HL-60 (cell line): Measurements from ENCODE around the gene EHD4.

Experiments used
- CTCF ChIP-seq: IDR thresholded peaks from one replicate; pipeline ENCODE4 v1.5.1; 2011; ENCODE audit warnings: low read length, control low read depth, inconsistent platforms; ENCODE audit not compliant: insufficient read depth
- GABPA ChIP-seq: IDR thresholded peaks from 2 replicates; pipeline ENCODE4 v1.6.1; 2012; ENCODE audit warnings: low read depth
- POLR2AphosphoS5 ChIP-seq: IDR thresholded peaks from 2 replicates; pipeline ENCODE4 v1.6.1; 2012; ENCODE audit warnings: low read depth
- REST ChIP-seq: IDR thresholded peaks from 2 replicates; pipeline ENCODE4 v1.6.1; 2012; ENCODE audit warnings: low read depth; ENCODE audit not compliant: insufficient replicate concordance
- SPI1 ChIP-seq: IDR thresholded peaks from 2 replicates; pipeline ENCODE4 v1.6.1; 2012; ENCODE audit warnings: low read depth, mild to moderate bottlenecking, borderline replicate concordance

DNA sequence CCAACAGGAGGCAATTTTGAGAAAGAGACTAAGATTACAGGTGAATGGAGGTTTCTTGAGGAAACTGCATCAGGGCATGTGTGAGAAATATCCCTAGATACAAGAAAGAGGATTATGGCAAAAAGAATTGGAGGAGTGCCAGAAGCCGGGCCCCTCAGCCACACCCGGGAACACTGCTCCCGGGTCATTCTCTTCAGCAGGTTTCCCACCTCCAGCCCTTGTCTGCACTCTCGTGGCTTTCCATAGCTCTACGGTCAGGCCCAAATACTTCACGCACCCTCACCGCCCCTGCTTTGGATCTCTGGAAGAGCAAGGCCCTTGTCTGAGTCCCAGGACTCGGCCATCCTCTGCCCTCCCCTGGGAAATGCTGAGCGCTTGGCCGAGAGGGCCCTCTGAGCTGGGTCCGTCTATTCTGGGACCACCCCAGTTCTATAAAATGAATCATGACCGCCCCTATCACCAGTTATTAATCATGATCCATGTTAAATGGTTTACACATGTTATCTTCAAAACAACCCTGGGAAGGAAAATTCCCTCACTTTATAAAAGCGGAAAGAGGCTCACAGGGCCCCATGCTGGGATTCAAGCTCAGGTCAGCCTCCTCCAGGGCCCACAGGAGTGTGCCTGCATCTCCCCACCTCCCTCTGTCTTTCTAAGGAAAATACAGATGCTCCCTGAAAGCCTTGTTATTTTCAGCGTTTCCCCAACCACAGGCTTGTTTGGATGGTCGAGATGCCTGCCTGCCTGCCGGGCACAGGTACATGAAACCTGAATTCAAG, 39.7 kb downstream of the EHD4 start:
- no peak for TF ChIP-seq CTCF
- TF ChIP-seq REST, result no peak
- TF ChIP-seq POLR2AphosphoS5, result no peak
- no peak for TF ChIP-seq SPI1
- TF ChIP-seq GABPA, result no peak
